GM19099 (cell line): ENCODE results near the gene SACM1L.

Experiments
- POLR2A ChIP-seq: IDR thresholded peaks from 3 replicates; pipeline ENCODE4 v1.6.1; 2011; ENCODE audit warnings: low read depth; ENCODE audit not compliant: insufficient read length; ENCODE audit errors: extremely low read depth

The SACM1L gene, protein sequence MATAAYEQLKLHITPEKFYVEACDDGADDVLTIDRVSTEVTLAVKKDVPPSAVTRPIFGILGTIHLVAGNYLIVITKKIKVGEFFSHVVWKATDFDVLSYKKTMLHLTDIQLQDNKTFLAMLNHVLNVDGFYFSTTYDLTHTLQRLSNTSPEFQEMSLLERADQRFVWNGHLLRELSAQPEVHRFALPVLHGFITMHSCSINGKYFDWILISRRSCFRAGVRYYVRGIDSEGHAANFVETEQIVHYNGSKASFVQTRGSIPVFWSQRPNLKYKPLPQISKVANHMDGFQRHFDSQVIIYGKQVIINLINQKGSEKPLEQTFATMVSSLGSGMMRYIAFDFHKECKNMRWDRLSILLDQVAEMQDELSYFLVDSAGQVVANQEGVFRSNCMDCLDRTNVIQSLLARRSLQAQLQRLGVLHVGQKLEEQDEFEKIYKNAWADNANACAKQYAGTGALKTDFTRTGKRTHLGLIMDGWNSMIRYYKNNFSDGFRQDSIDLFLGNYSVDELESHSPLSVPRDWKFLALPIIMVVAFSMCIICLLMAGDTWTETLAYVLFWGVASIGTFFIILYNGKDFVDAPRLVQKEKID

DNA sequence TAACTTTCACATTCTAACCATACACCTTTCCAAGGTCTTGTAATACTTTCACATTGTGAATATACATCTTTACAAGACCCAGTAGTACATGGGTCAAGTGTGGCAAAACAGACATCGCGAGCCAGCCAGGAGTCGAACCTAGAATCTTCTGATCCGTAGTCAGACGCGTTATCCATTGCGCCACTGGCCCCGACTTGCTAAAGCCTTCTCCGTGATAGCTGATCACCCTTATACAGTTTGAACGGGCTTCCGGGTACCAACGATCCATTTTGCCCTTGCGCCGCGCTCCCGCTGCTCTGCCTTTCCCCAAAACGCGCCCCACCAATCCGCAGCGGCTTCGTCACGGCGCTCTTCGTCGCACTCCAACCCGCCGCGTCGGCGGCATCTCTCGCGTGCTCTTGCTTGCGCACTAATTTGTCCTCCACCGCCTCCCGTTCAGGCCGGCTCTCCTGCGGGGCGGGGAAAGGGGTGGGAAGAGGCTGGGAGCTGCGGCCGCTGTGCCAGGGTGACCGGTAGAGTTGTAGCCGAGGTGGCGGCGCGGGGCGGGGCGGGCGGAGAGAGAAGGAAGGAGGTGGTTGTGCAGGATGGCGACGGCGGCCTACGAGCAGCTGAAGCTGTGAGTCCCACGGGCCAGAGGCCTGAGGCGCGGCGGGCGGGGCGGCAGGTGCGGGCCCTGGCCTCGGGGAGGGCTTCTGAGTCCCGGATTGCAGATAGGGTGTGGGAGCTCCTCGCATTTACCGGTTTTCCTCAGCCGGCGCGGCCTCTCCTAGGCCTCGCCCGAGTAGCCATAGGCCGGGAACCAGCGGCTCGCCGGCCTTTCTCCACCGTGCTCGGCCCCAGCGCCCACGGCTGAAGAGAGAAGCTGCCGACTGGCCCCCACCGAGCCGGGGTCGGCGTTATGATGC, at the start of gene SACM1L:
TSS of gene SACM1L (plus strand) at position 515 of the 905 bp plus-strand sequence. CDS start at position 585, 70 bp downstream.
- TF ChIP-seq POLR2A = peak; percentile 77

DNA sequence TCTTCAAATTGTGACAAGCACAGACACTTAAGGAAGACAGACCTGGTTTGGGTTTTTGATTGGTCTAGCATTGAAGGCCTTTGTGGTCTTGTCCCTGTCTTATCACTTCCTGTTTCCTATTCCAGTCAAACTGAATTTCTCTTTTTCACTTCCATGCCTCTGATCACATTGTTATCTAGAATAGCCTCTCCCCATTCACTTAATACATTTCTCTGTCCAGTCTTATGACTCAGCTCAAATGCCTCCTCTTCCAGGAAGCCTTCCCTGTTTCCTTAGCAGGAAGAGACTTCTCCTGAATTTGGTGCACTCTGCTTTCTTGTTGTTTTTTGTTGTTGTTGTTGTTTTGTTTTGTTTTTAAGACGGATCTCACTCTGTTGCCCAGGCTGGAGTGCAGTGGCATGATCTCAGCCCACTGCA, 49.1 kb upstream of the SACM1L start:
- TF ChIP-seq POLR2A = no peak

DNA sequence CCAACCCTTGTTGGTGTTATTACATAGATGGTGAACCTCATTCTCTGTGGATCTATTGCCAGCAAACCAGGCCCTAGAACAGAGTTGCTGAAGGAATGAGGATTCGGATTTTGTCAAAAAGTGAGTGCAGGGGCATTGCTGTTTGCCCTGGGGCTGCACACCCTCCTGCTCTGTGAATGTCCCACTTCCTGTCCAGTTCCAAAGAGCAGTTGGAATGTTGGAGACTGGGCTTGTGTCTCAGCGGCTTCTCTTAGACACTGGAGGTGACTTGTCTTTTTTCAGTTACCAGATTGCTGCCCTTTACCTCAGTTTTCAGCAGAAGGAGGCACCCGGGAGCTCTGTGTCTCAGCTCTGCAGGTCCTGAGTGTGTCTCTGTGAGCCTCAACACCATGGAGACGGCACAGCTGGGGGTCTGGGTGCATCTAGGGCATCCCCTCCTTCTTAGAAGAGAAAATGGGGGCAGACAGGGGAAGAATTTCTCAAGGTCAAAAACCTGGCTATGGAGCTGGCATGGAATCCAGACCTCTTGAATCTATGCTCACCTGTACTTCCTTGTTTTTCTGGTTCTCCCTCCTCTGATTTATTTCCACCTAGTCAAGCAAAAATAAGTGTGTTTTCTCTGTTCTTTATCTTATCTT, 48.4 kb upstream of the SACM1L start:
- TF ChIP-seq POLR2A = no peak

DNA sequence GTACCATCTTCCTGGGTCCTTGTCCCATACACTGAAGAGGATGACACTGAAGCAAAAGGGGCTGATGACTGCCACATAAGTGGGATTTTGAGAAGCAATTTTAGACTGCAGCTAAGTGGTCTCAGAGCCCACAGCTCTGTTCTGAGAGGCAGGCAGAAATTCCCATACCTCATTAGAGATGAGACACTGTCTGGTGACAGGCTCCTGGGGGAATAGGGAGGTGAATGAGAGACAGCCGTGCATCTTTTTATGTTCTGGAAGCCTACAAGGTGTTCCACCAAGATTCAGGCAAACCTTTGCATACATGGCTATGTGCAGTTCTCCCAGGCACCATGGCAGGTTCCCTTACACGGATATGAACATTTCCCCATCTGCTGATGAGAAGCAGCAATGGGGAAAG, 47.4 kb upstream of the SACM1L start:
- TF ChIP-seq POLR2A = no peak

DNA sequence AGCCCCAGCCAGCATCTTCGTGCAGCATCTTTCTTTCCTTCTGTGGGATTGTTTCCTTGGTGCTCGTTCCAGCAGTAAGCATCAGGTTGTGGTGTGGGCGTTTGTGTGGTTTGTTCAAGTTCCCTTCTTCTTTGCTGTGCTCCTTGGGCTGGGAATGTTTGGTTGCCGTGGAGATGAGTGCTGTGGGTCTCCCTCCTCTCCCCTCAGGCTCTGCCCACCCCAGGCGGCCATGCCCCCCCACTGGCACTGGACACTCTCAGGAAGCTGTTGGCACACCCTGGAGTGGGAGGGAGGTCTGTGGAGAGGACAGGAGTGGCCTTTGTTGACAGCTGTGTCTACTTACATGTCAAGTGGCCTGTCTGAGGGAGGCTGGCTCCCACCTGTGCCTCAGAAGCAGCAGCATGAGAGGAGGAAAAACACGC, 46.5 kb upstream of the SACM1L start:
- no peak for TF ChIP-seq POLR2A

DNA sequence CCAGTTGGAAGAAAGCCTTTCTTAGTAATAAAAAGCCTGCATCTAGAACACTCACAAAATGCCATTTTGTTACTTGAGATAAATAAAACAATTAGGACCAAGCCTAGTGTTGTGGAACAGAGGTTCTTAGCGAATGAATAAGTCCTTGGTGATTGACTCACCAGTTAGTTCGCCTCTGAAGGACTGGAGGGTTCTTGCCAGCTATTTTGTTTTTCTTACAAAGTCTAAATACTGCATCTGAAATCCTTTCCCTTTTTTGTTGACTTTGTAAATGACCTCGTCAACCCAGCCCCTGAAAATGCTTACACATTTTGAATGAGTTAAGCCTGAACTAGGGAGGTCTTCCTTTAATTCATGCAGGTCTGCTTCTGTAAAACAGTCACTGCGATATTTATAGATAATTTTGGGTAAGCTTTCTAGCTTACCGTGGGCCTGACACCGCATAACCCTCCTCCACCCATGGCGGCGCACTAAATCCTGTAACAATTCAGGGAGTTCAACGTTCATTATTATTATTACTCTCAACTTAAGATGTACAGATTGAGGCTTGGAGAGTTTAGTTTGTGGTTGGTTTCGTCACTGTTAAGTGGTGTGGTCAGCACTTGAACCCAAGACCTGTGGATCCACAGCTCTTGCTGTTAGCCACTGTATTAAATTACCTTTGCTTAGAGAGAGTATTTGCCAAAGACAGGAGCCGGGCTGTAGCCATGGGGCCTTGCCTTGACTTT, 45.0 kb upstream of the SACM1L start:
- TF ChIP-seq POLR2A = no peak

DNA sequence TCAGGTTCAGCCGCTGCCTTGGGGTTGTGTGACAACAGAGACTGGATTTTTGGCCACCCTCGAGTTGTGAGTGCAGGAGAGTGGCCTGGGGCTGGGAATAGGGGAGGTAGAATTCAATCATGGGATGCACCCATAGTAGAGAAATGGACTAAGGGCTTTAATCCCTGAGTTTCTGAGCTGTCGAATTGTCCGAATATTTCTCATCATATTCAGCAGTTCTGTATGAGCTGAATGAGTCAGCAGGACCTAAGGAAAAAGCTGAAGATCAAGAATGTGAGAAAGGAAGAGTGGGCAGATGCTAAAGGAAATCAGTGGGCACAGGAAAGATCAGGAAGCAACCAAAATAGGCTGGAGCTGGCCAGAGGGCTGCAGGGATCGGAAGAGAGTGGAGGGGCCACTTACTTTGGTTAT, 44.4 kb upstream of the SACM1L start:
- no peak for TF ChIP-seq POLR2A

DNA sequence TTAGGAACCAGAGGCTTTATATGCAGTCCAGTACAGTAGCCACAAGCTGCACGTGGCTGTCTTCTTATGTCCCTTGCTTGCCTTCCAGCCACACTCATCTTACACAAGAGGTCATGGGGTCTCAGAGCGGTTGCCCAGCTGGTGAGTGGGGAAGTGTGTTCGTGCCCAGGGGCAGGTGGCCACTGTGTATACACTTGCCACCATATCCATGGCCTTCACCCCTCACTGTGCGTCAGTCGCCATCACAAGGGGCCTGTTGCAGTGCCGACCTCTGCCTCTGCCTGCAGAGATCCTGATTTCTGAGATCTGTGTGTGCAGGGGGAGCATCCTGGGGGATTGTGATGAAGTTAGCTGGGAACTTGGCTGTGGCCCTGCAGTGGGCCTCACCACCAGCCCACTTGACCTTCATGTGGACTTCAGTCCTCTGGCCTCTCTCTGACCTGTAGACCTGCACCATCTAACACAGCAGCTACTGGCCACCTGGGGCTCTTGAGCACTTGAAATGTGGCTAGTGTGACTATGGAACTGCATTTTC, 43.1 kb upstream of the SACM1L start:
- TF ChIP-seq POLR2A = no peak

DNA sequence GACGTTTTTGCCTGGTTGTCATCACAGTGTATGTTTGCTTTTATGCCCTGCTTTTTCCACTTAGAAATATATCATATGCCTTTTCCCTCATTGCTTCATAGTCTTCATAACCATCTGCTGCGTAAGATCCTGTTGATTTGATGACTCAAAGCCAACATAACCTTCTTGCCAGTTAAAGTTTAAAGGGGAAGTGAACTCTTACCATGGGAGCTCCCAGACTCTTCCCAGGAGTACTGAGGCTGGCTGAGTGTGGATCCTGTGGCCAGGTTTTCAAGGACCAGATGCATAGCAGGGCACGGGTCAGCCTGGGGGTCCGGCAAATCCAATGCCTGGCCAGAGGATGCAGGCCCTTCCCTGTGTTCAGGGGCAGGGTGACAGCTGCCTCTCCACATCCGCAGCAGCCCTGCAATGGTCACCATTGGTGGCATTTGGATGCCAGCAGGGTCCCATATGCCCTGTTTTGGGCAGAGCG, 42.0 kb upstream of the SACM1L start:
- no peak for TF ChIP-seq POLR2A

DNA sequence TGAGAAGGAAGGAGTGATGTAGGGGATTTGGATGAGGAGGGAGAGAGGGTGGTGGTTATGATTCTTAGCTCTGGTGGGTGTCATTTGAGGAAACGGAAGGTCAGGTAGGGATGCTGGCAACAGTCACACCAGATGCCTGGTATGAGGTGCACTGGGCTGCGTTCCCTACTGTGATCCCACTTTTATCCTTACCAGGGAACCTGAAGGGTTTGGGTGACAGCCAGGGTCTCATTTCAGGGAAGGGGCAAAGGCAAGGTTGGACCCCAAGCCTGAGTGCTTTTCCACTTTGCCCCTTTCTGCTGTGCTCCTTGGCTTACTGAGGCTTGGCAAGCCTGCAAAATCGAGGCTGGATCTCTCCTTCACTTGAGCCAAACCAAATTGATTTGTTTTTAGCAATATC, 36.0 kb upstream of the SACM1L start:
- TF ChIP-seq POLR2A = no peak

DNA sequence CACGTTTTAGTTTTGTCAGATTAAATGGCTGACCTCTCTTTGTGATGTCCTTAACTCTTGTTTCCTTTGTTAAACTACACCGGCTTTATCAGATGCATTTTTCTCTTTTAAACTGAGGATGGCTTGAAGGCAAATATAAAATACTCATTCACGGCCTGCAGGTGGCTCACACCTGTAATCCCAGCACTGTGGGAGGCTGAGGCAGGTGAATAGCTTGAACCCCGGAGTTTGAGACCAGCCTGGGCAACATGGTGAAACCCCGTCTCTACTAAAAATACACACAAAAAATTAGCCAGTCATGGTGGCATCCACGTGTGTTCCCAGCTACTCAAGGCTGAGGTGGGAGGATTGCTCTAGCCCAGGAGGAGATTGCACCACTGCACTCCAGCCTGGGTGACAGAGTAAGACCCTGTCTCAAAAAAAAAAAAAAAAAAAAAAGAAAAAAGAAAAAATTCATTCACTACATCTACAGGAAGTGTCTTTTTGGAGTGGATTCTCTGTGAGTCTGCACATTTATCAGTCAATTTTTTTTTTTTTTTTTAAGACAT, 34.7 kb upstream of the SACM1L start:
- TF ChIP-seq POLR2A = no peak

DNA sequence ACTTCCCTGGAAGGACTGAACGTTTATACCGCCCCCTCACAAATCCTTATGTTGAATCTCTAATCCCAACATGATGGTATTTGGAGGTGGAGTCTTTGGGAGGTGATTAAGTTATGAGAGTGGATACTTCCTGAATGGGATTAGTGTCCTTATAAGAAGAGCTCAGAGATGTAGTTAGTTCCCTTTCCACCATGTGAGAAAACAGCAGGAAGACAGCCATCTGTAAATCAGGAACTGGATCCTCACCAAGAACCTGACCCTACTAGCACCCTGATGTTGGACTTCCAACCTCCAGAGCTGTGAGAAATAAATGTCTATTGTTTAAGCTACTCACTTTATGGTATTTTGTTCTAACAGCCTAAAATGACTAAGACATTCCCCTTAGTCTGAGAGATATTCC, 33.3 kb upstream of the SACM1L start:
- TF ChIP-seq POLR2A = no peak

DNA sequence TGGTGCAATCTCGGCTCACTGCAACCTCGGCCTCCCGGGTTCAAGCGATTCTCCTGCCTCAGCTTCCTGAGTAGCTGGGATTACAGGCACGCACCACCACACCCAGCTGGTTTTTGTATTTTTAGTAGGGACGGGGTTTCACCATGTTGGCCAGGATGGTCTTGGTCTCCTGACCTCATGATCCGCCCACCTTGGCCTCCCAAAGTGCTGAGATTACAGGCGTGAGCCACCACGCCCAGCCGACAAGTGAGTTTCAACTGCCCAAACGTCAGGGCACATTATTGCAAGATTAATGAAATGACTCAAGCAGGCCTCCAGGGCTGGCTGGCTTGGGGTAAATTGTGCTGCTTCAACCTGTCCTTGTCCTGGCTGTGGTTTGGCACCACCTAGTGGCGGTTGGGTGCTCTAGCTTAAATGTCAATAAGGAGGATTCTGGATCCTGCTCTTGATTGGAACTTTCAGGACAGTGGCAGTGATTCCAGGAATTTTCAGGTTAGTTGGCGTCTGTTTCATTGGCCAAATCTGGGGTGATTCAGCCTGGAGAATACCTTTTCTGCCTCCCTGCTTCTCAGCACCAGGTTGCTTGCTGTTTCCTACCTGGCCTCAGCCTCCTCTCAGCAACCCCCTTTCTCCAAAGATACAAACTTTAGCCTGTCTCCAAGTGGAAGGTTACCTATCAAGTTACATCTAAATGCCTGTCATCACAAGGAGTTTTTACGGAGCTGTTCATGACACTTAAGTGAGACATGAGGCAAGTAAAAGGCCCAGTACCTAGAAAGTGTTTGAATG, 32.4 kb upstream of the SACM1L start:
- TF ChIP-seq POLR2A = no peak
